ENCODE data around the gene P3H2.

The P3H2 gene

GRCh38 chr3:190122198-190122771 lies 1.6 kb upstream of the P3H2 start:
- Histone ChIP-seq H2AFZ (ENCODE audit: low read length) (no peak overlapping the region), H3K79me2 (ENCODE audit: insufficient read depth, low read length) (no peaks in the 10 kb centered on the region), H3K27me3 (ENCODE audit: insufficient read depth, low read length, poor library complexity, severe bottlenecking) (no peaks in the 10 kb centered on the region), H4K20me1 (ENCODE audit: insufficient read depth, low read length, poor library complexity, severe bottlenecking) (no peaks in the 10 kb centered on the region), H3K9me2 (replicated peaks; ENCODE audit: low read depth, low read length) (no peaks in the 10 kb centered on the region), H3K4me3 (ENCODE audit: low read length, poor library complexity, severe bottlenecking) (no peak overlapping the region), H3K36me3 (ENCODE audit: insufficient read depth, low read length) (no peaks in the 10 kb centered on the region), H3K4me2 (ENCODE audit: low read depth, low read length, poor library complexity, severe bottlenecking) (no peak overlapping the region), H3K9me3 (ENCODE audit: insufficient read depth, low read depth, low read length) (no peaks in the 10 kb centered on the region), H3K4me1 (ENCODE audit: insufficient read depth, low read length, poor library complexity, severe bottlenecking) (no peaks in the 10 kb centered on the region), H3K9ac (ENCODE audit: low read depth, low read length, poor library complexity, severe bottlenecking) (no peak overlapping the region), H3F3A (ENCODE audit: low read depth) (no peaks in the 10 kb centered on the region)
- TF ChIP-seq EZH2phosphoT487 (IDR thresholded peaks at IDR 0.05; ENCODE audit: borderline replicate concordance) (no peak), CTCF (conservative IDR thresholded peaks at IDR 0.05; ENCODE audit: low read length) (no peak)

- no peak overlapping the region for H3K4me2 ChIP-seq (ENCODE audit: low read depth, low read length, poor library complexity, severe bottlenecking)
Measured at GRCh38 chr3:190121383-190121782, 686 bp upstream of the P3H2 start.

GRCh38 chr3:190121061-190121377 lies 322 bp upstream of the P3H2 start:
- H3K9ac ChIP-seq (ENCODE audit: low read depth, low read length, poor library complexity, severe bottlenecking), result no peak overlapping the region
- no peaks in the 10 kb centered on the region for H3K4me1 ChIP-seq (ENCODE audit: insufficient read depth, low read length, poor library complexity, severe bottlenecking)
- no peak overlapping the region for H3K4me2 ChIP-seq (ENCODE audit: low read depth, low read length, poor library complexity, severe bottlenecking)
- H3K36me3 ChIP-seq (ENCODE audit: insufficient read depth, low read length), result no peaks in the 10 kb centered on the region
- H2AFZ ChIP-seq (ENCODE audit: low read length), result no peak overlapping the region
- no peaks in the 10 kb centered on the region for H3K27me3 ChIP-seq (ENCODE audit: insufficient read depth, low read length, poor library complexity, severe bottlenecking)
- TF ChIP-seq EZH2phosphoT487 (IDR thresholded peaks at IDR 0.05; ENCODE audit: borderline replicate concordance), result no peak
- TF ChIP-seq CTCF (conservative IDR thresholded peaks at IDR 0.05; ENCODE audit: low read length), result no peak
- no peaks in the 10 kb centered on the region for H3F3A ChIP-seq (ENCODE audit: low read depth)
- H3K9me3 ChIP-seq (ENCODE audit: insufficient read depth, low read depth, low read length), result no peaks in the 10 kb centered on the region
- no peaks in the 10 kb centered on the region for H3K79me2 ChIP-seq (ENCODE audit: insufficient read depth, low read length)
- H4K20me1 ChIP-seq (ENCODE audit: insufficient read depth, low read length, poor library complexity, severe bottlenecking), result no peaks in the 10 kb centered on the region
- no peaks in the 10 kb centered on the region for H3K9me2 ChIP-seq (replicated peaks; ENCODE audit: low read depth, low read length)
- H3K4me3 ChIP-seq (ENCODE audit: low read length, poor library complexity, severe bottlenecking), result no peak overlapping the region

More at GRCh38 chr3:190121383-190121782, 686 bp upstream of the P3H2 start:
- Histone ChIP-seq H3K9me2 (replicated peaks; ENCODE audit: low read depth, low read length) (no peaks in the 10 kb centered on the region), H2AFZ (ENCODE audit: low read length) (no peak overlapping the region), H3F3A (ENCODE audit: low read depth) (no peaks in the 10 kb centered on the region), H3K27me3 (ENCODE audit: insufficient read depth, low read length, poor library complexity, severe bottlenecking) (no peaks in the 10 kb centered on the region), H3K4me3 (ENCODE audit: low read length, poor library complexity, severe bottlenecking) (no peak overlapping the region), H3K36me3 (ENCODE audit: insufficient read depth, low read length) (no peaks in the 10 kb centered on the region), H3K9me3 (ENCODE audit: insufficient read depth, low read depth, low read length) (no peaks in the 10 kb centered on the region), H4K20me1 (ENCODE audit: insufficient read depth, low read length, poor library complexity, severe bottlenecking) (no peaks in the 10 kb centered on the region), H3K79me2 (ENCODE audit: insufficient read depth, low read length) (no peaks in the 10 kb centered on the region), H3K9ac (ENCODE audit: low read depth, low read length, poor library complexity, severe bottlenecking) (no peak overlapping the region), H3K4me1 (ENCODE audit: insufficient read depth, low read length, poor library complexity, severe bottlenecking) (no peaks in the 10 kb centered on the region)
- TF ChIP-seq CTCF (conservative IDR thresholded peaks at IDR 0.05; ENCODE audit: low read length) (no peak), EZH2phosphoT487 (IDR thresholded peaks at IDR 0.05; ENCODE audit: borderline replicate concordance) (no peak)
